Forelimb muscle (tissue), 1 donor: ENCODE results near the gene ATG7. TPM values are rescaled to one million over a fixed set of nuclear protein-coding genes. Genes with fewer than 3 reads are reported as not detected.
"Not testable (repeated sequence)": the region's sequence is repeated elsewhere in the genome, so short reads cannot be mapped to it uniquely, and the experiment has no call there.

Source experiments
- DNase-seq: peaks from one replicate; pipeline ENCODE4 v3.0.0-alpha.2; 2013; ENCODE audit warnings: low read depth
- polyA plus RNA-seq: library from polyadenylated mRNA; unstranded; fragments of 120-200 nt; gene quantifications from one replicate; pipeline ENCODE4 v1.2.1, GENCODE V29; 2013; ENCODE audit not compliant: insufficient read length

The ATG7 gene
- polyA plus RNA-seq, 1 donor: 11.7 TPM

DNA sequence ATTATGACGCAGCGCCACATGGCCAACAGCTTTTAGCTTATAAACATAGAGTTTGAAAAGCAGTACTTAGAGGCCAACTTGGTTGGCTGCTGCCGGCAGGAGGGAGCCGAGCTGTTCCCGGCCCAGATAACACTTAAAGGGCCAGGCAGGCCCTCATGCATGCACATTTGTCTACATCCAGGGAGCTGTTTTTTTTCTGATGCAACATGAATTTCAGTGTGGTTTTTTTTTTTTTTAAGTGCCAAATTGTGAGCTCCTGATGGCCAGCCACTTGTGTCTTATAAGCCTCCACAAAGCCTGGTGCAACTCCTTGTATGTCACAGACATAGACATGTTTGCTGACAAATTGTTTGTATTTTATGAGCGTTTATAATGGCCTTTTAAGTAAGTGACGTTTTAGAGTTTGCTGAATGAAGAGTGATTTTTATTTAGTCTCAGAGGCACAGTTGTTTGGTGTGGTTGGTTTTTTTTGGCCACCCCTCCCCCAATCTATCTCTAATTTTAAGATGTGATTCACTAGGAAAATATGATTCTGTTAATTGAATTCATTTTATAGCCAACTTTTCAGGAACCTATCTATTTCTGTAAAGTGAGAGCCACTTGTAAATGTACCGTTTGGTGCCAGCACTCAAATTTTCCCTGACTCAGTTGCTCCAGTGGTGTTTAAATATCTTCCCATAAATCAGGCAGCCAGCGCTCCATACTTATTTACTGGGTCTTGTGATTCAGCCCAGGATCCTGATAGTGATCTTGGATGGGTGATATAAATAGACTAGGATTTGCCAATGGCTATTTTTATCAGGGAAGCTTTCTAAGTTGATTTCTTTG is 237.2 kb downstream of the ATG7 start:
- no peak for DNase-seq

DNA sequence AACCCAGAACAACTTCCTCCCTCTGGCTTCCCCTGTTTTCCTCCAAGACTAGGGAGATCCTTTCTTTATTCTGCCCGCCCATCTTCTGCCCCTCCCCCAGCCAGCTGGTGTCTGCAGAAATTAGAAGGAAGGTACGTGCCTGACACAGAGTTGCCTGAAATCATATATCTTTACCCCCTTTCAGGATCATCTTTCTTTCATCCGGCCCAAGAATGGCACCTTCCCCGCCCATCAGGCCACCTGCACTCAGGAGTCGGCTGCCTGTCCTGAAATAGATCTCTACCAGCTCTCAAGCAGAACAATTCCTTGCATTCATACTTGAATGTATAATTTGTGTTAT is 237.8 kb downstream of the ATG7 start:
- DNase-seq: no peak

DNA sequence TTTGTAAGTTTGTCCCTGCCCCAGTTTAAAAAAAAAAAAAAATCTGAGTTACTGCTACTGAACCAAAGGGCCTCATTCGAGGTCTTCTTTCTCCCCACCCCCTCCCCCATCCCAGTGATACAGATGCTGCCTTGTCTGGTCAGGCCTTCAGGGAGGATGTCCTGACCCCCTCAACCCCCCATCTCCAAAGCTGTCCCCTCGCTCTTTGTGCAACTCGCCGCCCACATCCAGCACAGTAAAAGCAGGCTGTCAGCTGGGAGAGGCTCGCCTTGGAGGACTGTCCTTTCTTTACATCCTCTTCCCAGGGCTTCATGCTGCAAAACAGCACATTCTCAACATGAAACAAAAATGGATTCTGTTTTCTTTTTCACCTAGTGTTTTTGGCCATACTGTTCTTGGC is 238.2 kb downstream of the ATG7 start:
- no peak for DNase-seq

DNA sequence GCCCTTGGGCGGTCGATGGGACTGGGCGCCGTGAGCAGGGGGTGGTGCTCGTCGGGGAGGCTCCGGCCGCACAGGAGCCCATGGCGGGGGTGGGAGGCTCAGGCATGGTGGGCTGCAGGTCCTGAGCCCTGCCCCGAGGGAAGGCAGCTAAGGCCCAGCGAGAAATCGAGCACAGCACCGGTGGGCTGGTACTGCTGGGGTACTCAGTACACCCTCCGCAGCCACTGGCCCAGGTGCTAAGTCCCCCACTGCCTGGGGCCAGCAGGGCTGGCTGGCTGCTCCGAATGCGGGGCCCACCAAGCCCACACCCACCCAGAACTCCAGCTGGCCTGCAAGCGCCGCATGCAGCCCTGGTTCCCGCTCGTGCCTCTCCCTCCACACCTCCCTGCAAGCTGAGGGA is 239.4 kb downstream of the ATG7 start:
- DNase-seq: not testable (repeated sequence)

DNA sequence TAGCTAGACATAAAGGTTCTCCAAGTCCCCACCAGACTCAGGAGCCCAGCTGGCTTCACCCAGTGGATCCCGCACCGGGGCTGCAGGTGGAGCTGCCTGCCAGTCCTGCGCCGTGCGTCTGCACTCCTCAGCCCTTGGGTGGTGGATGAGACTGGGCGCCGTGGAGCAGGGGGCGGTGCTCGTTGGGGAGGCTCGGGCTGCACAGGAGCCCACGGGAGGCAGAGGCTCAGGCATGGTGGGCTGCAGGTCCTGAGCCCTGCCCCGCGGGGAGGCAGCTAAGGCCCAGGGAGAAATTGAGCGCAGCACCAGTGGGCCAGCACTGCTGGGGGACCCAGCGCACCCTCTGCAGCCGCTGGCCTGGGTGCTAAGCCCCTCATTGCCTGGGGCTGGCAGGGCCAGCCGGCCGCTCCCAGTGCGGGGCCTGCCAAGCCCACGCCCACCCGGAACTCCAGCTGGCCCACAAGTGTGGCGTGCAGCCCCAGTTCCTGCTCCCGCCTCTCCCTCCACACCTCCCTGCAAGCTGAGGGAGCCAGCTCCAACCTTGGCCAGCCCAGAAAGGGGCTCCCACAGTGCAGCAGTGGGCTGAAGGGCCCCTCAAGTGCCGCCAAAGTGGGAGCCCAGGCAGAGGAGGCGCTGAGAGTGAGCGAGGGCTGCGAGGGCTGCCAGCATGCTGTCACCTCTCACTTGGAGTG is 241.1 kb downstream of the ATG7 start:
- DNase-seq: not testable (repeated sequence)

DNA sequence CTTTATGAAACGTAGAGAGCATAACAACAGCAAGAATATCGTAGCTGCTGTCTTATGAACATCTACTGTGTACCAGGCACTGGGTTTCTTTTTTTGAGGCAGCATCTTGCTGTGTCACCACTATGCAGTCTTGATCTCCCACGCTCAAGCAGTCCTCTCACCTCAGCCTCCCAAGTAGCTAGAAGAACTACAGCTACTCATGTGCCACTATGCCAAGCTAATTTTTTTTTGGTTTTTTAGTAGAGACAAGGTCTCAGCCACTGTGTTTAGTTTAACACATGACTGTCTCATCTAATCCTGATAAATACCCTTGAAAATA is 241.6 kb downstream of the ATG7 start:
- DNase-seq: no peak

DNA sequence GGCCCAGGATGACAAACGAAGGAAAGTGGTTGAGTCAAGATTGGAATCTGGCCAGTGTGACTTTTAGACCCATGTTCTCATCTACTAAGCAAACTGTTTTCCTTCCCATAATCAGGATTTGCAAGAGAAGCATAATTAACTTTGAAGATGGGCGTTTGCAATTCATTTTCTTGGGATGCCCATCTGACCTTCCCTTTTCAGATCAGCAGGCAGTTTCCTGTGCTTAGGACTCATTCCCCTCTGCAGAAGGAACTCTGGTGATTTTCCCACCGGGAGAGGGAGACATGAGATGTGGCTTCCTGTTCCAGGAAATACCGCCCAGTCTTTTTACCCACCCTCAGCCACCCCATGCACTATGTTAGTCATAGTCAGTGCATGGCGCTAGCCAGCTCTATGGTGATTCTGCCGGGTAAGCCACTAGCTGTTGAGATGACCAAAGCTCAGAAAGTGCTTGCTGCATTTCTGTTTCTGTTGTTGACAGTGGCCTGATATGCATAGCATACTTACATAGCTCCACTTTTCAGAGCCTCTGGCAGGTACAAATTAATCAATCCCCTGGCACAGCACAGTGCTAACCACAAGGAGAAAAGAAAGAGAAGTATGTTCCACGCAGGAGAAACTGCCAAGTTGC is 242.1 kb downstream of the ATG7 start:
- no peak for DNase-seq

DNA sequence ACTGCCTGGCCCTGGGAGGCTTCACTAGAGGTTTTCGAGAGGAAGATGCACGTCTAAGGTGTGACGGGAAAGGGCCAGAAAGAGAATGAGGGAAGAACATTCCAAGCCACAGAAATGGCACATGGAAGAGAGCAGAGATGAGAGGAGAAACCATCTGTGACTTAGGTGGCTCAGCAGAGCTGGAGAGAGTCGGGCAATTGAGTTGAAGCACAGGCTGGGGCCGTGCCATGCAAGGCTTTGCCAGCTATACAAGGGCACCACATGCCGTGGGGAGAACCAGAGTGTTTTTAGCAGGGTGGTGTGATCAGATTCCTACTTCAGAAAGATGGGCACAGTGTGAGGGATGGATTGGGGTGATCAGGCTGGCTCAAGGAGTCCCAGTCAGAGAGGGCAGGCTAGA is 245.4 kb downstream of the ATG7 start:
- DNase-seq: no peak

DNA sequence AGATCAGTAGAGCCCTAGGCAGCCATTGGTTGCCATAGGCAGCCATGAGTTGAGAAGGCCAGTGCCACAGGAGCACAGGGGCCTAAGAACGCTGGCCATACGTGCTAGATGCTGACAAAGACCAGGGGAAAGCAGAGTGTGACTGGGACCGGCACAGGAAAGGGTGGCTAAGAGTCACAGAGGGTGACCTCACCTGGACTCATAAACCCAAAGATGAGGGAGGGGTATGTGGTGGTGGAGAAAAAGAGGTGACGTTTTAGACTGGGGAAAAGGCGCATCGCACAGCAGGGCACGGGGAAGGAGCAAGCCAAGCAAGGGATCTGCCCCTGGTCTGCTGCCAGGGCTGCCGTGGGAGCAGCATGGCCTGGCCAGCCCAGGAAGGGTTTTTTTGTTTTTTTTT is 249.0 kb downstream of the ATG7 start:
- no peak for DNase-seq

DNA sequence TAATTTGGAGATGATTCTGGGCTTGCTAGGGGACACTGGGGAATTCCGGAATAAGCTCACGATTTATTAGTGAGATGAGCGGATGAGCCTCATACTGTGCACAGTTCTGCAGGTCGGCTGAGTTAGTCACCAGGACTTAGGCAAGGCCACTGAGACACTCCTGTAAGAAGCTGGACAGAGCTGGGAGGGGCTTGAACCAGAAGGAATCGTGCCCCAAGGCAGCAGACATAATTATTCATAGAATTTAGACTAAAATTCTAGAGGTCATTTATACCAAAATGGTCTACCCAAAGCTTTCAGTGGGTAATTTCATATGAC is 250.2 kb downstream of the ATG7 start:
- DNase-seq: no peak

DNA sequence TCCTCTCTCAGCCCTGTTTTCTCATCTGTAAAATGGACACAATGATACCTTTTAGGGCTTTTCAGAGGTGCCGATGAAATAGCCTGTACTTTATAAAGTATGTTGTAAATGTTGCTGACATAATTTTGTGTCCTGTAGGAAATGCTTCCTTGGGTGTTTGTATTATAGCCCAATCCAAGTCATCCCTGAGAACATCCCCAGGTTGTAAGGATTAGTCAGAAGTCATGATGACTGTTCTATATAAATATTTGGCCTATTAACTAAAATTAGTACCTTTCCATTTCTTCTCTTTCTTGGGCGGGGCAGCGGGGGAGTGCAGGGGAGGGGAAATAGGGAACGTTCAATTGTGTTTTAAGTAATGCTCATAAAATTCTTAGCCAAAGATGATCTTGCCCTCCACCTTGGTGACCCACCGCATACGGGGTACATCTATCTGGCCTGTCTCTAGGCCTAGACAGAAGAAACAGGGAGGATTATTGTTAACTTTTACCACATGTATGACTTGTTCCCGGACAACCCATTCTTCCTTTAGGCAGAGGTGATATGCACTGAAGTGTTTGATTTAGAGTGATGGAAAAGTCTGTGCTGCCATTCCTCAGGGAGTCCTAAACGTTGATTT is 250.9 kb downstream of the ATG7 start:
- DNase-seq: no peak

DNA sequence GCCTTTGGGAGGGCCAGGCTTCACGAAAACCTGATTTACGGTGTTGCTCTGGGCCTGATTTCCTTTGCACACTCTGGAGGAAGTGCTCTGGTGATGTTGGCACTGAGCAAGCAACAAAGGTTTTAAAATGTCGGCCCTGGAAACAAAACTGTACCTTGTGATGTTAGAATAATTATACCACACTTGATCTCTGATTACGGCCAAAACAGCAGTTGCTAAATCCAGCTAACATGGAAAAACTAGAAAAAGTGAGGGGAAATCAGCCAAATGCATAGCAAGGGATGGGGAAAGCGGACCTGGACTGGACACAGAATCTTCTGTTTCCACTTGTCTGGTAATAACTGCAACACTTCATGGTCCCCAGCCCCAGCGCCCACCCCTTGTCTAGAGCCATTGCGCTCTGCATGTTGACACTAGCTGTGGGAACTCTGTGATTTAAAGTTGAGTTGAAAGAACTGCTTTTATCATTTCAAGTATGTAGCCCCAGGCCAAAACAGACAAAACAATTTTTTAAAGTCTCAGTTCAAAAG is 251.4 kb downstream of the ATG7 start:
- DNase-seq: no peak

DNA sequence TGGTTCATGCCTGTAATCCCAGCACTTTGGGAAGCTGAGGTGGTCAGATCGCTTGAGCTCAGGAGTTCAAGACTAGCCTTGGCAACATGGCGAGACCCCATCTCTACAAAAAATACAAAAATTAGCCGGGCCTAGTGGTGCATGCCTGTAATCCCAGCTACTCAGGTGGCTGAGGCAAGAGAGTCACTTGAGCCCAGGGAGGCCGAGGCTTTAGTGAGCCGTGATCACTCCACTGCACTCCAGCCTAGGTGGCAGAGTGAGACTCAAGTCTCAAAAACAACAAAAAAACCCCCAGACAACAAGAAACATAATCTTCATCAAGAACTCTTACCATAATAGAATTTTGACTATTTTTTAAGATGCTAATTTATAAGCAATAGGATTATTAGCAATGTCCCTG is 253.9 kb downstream of the ATG7 start:
- DNase-seq: not testable (repeated sequence)

DNA sequence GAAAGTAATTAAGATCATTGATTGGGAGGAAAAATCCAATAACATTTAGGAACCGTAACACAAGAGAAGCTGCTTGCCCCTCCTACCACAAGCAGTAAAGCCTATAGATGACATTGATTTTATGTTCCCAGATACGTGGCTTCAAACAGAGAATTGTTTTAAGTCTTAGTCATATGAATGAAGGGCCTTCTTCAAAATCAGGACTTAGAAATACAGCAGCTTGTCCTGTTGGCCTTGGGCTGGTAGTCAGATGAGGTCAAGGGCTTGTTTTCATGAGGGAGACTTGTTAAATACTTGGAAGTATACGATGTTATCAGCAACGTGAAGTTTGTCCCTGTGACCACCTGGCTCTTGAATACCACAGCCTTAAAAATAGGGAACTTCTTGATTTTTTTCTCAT is 257.1 kb downstream of the ATG7 start:
- DNase-seq: no peak

DNA sequence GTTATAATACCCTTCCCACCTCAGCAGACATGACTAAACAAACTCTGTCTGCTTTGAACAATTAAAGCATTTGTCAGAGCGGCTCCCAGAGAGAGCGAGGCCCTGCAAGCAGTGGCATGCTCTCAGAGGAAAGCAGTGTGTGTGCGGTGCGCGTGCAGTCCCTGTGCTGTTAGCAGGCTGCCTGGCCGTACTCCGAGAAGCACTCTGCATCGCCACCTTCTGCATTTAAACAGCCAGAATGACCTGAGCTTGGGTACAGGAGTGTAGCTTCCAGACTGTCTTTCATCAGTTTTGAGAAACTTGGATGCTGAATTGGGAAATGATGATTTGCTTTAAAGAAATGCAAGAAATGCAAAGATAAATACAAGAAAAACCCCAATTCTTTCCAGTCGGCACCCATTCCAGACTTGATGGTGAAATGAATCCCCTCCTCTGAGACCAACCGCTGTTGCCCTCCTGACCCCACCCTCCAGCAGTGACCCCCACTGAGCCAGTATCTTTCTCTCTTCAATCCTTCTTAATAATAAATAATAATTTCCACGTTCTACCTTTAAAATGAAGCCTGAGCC is 258.0 kb downstream of the ATG7 start:
- no peak for DNase-seq

DNA sequence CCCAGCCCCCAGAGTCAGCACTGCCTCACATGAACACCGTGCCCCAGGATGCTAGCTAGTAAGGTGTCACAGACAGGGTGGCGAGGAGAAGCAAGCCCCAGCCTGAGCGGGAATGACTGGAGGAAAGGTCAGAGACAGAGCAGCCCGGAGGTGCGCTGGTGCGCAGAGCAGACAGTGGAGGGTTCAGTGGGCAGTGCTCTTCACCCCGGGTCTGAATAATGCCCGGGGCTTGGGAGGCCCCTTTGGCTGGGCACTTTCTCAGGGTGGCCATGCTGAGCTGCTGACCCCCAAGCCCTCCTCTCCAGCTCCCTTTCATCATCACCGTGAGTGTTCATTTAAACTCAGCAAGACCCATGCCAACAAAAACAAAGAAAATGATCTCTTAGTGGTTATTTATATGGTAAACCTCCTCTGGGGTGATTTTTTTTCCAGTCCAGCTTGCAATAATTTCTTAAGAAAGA is 260.8 kb downstream of the ATG7 start:
- no peak for DNase-seq

DNA sequence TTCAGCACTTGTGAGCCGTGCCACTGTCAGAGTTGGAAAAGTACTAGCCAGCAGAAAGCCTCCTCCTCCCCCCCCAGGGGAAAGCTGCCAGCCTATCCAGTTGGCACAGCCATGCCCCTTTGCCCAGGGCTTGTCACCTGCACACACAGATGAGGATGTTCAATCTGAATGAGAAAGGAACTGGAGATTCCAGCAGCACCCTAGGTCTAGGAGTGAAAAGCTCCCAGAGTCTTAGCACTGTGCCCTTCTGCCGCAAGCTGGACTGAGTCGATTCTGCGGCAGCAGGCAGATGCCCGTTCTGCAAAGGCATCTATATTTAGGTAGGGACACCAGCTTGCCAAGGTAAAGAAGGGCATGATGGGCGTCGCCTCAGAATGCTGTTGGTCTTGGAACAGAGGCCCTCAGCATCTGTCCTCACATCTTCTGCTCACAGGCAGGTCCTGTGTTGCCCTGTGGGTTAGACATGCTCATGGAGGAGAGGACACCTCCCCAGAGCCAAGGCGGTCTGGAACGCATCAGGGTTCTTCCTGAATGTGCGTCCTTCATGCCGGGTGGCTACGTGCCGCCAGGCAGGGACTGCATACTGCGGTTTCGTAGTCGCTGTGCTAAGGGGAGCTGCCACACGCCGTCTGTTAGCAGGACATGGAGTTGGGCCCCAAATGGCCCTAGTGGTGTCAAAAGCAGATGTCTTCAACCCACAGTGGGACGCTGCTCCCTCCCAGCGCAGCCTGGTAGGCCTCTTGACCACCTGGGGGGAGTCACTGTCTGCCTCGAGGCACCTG is 262.0 kb downstream of the ATG7 start:
- DNase-seq: no peak

DNA sequence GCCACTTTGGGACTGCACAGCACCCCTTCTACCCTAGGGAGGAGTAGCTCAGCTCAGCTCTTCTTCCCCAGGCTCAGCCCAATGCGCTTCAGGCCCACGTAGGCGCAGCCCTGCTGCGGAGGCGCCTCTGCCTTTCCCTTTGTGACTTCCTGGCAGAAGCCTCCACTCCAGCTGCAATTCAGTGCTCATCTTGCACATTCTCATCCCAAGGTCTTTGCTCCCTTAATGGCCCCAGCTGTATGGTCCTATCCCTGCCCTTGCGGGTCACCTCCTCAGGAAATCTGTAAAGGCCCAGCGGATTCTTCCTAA is 262.6 kb downstream of the ATG7 start:
- no peak for DNase-seq

DNA sequence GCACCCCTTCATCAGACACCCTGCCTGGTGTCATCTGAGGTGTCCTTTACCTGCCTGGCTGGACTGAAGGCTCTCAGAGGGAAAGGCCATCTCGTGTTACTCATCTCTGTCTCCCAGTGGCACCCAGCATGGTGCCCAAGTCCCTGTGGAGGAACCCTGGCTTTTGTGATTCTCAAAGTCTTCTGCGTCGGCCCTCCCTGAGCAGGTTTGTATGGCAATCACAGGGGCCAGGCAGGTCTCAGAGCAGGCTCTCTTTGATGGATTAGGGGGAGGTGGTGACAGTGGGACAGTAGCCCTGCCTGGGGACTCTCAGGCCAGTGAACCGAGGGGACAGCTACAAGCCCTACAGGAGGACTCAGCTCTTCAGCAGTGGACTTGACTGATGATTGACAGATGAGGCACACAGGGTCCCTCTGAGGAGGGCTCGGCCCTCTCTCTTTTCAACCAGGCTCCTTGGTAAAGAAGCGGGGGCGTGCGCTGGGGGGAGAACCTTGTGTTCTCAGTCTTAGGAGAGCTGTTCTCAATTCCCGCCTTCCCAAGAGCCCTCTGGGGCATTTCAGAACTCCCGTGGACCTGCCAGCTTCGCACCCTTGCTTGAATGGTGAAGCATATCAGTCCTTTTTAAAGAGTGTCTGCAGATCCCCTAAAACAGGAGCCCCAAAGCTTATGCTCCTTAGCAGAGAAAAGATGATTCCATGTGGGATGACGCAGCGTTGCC is 263.2 kb downstream of the ATG7 start:
- no peak for DNase-seq

DNA sequence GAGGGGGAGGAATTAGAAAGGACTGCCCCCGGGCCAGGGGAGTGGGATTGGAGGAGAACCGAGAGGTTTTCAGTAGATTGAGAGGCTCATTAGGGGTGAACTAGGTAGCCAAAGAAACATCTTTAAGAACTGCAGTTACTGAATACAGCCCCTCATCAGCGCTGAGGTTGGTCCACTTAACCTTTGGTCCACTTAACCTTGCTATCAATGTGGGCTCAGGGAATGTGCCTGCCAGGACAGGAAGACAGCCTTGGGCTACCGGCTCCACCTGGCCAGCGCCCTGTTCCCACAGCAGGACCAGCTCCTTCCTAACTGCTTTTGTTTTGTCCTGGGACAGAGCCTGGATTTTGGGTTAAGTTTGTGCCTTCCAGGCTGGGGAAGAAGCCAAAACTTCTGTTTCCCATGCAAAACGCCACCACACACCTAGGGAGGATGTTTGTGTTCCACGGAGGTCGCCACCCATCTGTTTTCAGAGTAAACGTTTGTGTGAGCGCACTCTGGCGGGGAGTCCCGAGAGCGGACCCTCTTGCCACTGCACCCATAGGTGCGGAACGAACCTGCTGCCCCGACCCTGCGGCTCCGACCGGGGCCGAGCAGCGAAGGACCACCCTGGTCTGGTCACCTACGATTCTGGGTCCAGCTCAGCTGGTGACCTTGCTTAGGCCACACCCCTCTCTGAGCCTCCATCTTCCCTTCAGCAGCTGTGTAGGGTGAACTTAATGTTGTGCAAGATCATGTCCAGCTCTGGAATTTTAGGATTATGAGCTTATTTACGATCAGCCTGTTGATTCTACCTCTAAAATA is 264.1 kb downstream of the ATG7 start:
- no peak for DNase-seq
